Activated naive CD4-positive, alpha-beta T cell treated with anti-CD3 and anti-CD28 coated beads for 36 hours (primary cell): ENCODE data around the gene PDE3B. TPM values are rescaled to one million over a fixed set of nuclear protein-coding genes. Genes with fewer than 3 reads are reported as not detected.

Experiments
- CTCF ChIA-PET: fragments of 350-600 bp; sonication (Branson Sonifier 250); formaldehyde crosslinking; loops from one replicate; lab custom pipeline; 2021; ENCODE audit warnings: antibody characterized with exemption; lab: Charles Lee
- DNase-seq: peaks from one replicate; pipeline ENCODE4 v3.0.0-alpha.2; 2020
- H3K27ac Mint-ChIP-seq: one replicate; pipeline ENCODE4 v1.8.0; 2021; ENCODE audit warnings: mild to moderate bottlenecking, mixed read lengths
- H3K27me3 Mint-ChIP-seq: one replicate; pipeline ENCODE4 v1.8.0; 2021; ENCODE audit warnings: low read depth, mixed read lengths
- H3K36me3 Mint-ChIP-seq: one replicate; pipeline ENCODE4 v1.8.0; 2021; ENCODE audit warnings: low read depth, mixed read lengths
- H3K4me1 Mint-ChIP-seq: one replicate; pipeline ENCODE4 v1.8.0; 2021; ENCODE audit warnings: low read depth, mixed read lengths
- H3K4me3 Mint-ChIP-seq: one replicate; pipeline ENCODE4 v1.8.0; 2021; ENCODE audit warnings: mild to moderate bottlenecking, moderate library complexity, mixed read lengths
- H3K9me3 Mint-ChIP-seq: one replicate; pipeline ENCODE4 v1.8.0; 2021; ENCODE audit warnings: mixed read lengths
- intact Hi-C: fragments of 100-400 bp; cut with micrococcal nuclease; formaldehyde crosslinking; loops from one replicate; pipeline ENCODE4 v1.15.1; 2023
- total RNA-seq, 2 experiments: library from RNA; stranded (reverse); gene quantifications; one replicate each; pipeline ENCODE4 v1.2.3, GENCODE V29; 2021

Gene PDE3B
- total RNA-seq, 2 experiments from 2014 or later = 16.5 to 17.4 TPM

DNA sequence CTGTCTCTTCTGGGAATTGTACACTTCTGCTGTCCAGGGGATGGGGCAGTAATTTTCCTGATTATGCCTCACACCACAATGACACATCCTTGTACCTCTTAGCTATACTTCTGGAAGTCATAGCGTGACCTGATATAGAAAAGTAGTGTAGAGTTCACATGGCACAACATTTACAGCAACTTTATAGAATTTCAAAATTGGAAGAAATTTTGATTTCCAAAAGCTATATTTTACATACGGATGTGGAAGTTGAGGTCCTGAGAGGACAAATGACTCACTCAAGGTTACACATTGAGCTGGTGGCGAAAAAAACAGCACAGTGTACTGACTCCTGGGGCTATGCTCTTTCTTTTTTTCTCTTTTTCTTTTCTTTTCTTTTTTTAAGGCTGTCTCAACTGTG, 254.8 kb downstream of the PDE3B start:
- Mint-ChIP-seq H3K4me3 (no peak overlapping the region), H3K9me3 (no peaks in the 10 kb centered on the region), H3K36me3 (no peaks in the 10 kb centered on the region), H3K27me3 (no peaks in the 10 kb centered on the region), H3K4me1 (peaks cover 21% of the 10 kb centered on the region), H3K27ac (no peak overlapping the region)
- intact Hi-C loops = no loop called here
- CTCF ChIA-PET = interaction anchor here (0.6 to 1.6 kb wide), 3 partner anchors 9 to 335 kb away, joined by 3 to 10 read pairs (median 6); no protein-coding TSS in a partner anchor
- DNase-seq = no peak

DNA sequence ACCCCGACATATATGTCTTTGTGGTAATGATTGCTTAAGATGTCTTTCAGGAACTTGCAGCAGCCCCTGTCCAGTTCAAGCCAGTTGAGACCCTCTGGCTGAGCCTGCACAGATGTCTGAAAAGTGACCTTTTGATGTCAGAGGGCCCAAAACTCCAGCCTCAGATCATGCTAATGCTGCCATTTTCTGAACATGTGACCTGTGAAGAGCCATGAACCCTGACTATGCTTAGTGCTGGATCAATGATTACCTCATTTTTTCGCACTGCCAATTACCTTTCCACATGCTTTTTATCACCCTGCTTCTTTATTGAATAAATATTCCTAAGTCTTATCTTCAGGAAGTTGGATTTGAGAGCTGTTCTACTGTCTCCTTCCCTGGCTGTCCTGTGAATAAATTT, 255.3 kb downstream of the PDE3B start:
- Mint-ChIP-seq H3K36me3 (no peaks in the 10 kb centered on the region), H3K9me3 (no peaks in the 10 kb centered on the region), H3K4me1 (peaks cover 17% of the 10 kb centered on the region), H3K4me3 (no peak overlapping the region), H3K27me3 (no peaks in the 10 kb centered on the region), H3K27ac (no peak overlapping the region)
- CTCF ChIA-PET = interaction anchor here (0.6 to 1.6 kb wide), 2 partner anchors 8 to 258 kb away, joined by 6 to 10 read pairs; no protein-coding TSS in a partner anchor
- intact Hi-C loops = no loop called here
- no peak for DNase-seq

DNA sequence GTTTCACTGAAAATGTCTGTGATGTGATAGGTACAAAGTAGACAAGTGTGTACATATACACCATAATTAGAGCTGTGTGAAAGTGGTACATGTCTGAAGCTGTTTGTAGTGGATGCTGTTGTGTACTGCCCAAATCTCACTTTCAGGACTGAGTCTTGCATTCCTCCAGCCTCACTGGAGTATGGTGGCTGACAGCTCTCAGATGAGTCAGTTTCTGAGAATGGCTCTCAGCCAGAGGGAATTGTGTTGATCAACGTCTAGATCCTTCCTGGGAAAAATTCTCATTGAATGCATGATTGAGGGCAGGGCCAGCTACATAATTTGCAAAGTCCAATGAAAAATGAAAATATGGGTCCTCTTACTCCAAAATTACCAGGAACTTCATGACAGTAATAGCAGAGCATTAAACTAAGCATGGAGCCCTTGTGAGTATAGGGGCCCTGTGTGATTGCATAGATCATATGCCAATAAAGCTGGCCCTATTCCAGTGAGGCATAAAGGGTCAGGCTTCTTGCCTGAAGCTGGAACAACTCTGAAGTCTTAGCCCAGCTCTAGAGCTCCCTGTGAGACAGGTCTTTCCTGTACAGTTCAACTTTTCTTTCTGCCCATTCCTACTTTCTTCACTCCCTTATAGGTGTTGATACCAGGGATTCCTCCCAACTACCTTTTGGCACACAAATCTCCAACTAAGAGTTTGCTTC, 259.2 kb downstream of the PDE3B start:
- no peaks in the 10 kb centered on the region for H3K9me3 Mint-ChIP-seq
- H3K4me3 Mint-ChIP-seq = no peak overlapping the region
- intact Hi-C loops = loop anchor here (10.0 kb wide), 1 partner anchor 1128 kb away; no protein-coding TSS in a partner anchor
- H3K27me3 Mint-ChIP-seq = no peaks in the 10 kb centered on the region
- H3K4me1 Mint-ChIP-seq = peaks cover 28% of the 10 kb centered on the region
- H3K27ac Mint-ChIP-seq = no peak overlapping the region
- no peaks in the 10 kb centered on the region for H3K36me3 Mint-ChIP-seq
- CTCF ChIA-PET = interaction anchor here (0.5 to 8.3 kb wide), 5 partner anchors 10 to 371 kb away, joined by 5 to 115 read pairs (median 8); partner anchors contain the start of gene CYP2R1
- DNase-seq = no peak

DNA sequence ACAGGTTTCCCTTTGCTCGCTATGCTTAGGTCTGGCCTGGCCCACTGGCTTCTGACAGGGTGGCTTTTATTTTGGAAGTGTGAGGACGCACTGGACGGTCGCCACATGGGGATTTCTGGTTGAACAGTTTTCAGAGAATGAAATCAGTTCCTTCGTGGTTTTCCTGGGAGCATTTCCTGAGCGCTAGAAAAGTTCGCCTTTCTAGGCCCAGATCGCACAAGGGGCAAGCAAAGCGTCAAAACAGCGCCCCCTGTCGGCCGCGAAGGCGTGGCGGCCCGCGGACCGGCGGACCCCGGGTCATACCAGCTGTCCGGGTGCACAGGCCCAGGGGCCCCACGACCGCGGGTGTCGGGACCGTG, 261.1 kb downstream of the PDE3B start:
- H3K27ac Mint-ChIP-seq = peak overlapping the region; percentile 69
- no peaks in the 10 kb centered on the region for H3K27me3 Mint-ChIP-seq
- peaks cover 39% of the 10 kb centered on the region for H3K4me1 Mint-ChIP-seq
- intact Hi-C loops = loop anchor here (1.0 to 10.0 kb wide), 8 partner anchors 12 to 1130 kb away; partner anchors contain the start of genes COPB1, CYP2R1, PDE3B and PSMA1
- H3K4me3 Mint-ChIP-seq = peak overlapping the region; percentile 92
- H3K9me3 Mint-ChIP-seq = no peaks in the 10 kb centered on the region
- CTCF ChIA-PET = interaction anchor here (0.5 to 8.3 kb wide), 16 partner anchors 12 to 450 kb away, joined by 3 to 181 read pairs (median 4); partner anchors contain the start of gene CYP2R1
- no peaks in the 10 kb centered on the region for H3K36me3 Mint-ChIP-seq
- peak; percentile 88 for DNase-seq

DNA sequence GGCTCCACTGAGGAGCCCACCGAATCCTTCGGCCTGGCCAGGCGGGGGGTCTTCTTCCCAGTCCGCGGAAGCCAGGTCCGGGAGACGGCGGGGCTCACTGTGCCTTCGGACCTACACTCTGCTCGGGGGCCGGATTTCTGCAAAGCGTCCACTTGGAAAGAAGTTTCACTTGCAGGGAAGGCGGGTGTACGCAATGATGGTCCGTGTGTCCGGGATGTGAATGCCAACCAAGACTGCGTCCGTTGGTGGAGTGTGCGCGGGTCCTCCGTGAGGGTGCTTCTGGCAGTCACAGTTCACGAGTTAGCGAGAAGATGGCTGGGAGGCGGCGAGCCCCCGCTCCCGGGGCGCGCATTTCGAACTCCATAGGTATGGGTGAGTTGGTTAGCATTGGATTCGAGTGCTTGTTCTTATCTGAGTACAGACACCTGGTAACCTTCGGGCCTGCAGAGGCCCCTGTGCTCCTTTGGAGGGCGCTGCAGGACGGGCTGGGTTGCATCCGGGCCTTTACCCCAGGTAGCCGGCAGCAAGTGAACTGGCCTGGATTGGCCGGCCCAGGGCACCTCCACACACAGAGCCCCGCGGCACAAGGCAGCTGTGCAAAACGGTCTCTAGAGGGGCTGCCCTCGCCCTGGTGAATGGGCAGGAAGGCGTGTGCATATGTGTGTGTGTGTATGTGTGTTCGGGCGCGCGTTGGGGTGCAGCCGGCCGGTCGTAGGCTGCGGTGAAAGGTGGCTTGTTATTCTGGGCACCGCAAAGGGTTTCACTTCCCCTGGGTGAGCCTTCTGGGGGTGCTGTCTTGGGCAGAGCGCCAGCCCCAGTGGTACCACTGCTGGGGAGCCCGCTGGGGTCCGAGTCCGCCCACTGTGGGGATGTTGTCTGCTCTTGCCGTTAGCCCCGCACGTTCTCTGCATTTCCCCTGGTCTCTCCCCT, 261.8 kb downstream of the PDE3B start:
- no peaks in the 10 kb centered on the region for H3K36me3 Mint-ChIP-seq
- peaks cover 39% of the 10 kb centered on the region for H3K4me1 Mint-ChIP-seq
- H3K4me3 Mint-ChIP-seq = peak overlapping the region; percentile 92
- CTCF ChIA-PET = interaction anchor here (0.5 to 8.3 kb wide), 24 partner anchors 12 to 452 kb away, joined by 3 to 181 read pairs (median 4); partner anchors contain the start of genes CALCB, CYP2R1, PDE3B and PSMA1
- H3K27me3 Mint-ChIP-seq = no peaks in the 10 kb centered on the region
- peak overlapping the region; percentile 84 for H3K27ac Mint-ChIP-seq
- peak; percentile 91 for DNase-seq
- H3K9me3 Mint-ChIP-seq = no peaks in the 10 kb centered on the region
- intact Hi-C loops = loop anchor here (1.0 to 10.0 kb wide), 8 partner anchors 13 to 1131 kb away; partner anchors contain the start of genes COPB1, CYP2R1, PDE3B and PSMA1

DNA sequence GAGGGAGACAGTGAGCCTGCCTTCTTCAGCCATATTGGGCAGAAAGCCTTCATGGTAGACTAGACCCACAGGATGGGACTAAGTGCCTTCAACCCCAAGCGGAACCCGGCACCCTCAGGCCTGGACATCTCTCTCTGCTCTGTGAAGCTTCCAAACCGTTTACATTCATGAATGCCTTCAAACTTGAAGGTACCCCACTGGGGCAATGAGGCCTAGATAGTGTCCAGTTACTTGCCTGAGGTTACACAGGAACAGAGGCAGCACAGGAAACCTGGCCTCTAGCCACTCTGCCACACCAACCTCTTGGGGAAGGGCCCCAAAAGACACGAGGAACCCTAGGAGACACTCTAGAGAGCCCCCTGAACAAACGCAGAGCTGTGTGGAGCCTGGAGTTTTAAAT, 263.0 kb downstream of the PDE3B start:
- no peaks in the 10 kb centered on the region for H3K27me3 Mint-ChIP-seq
- H3K4me3 Mint-ChIP-seq = peak overlapping the region; percentile 41
- CTCF ChIA-PET = interaction anchor here (0.6 to 8.3 kb wide), 55 partner anchors 9 to 452 kb away, joined by 3 to 181 read pairs (median 9); partner anchors contain the start of genes CALCB, COPB1, CYP2R1 and PDE3B
- no peaks in the 10 kb centered on the region for H3K9me3 Mint-ChIP-seq
- H3K27ac Mint-ChIP-seq = no peak overlapping the region
- intact Hi-C loops = loop anchor here (5.0 to 10.0 kb wide), 2 partner anchors 949 to 1132 kb away; no protein-coding TSS in a partner anchor
- peaks cover 39% of the 10 kb centered on the region for H3K4me1 Mint-ChIP-seq
- no peaks in the 10 kb centered on the region for H3K36me3 Mint-ChIP-seq
- DNase-seq = peak; percentile 9

DNA sequence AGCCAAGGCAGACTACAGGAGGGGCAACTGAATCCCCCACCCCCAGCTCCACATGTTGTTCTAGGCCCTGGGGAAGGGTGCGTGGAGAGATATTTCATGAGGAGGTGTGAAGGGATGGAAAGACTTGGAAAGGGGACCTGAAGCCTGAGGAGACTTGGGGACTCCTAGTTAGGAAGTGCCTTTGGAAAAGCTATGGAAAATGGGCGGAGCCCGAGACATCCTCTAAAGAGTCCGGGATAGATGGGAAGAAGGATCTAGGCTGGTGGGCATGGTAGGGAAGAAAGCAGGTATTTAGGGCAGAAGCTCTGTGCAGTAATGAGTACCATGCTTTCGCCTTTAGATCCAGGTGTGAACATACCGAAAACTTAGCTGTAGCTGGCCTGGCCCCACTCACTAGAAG, 263.4 kb downstream of the PDE3B start:
- Mint-ChIP-seq H3K4me1 (peaks cover 39% of the 10 kb centered on the region), H3K27me3 (no peaks in the 10 kb centered on the region), H3K9me3 (no peaks in the 10 kb centered on the region), H3K4me3 (no peak overlapping the region), H3K27ac (no peak overlapping the region), H3K36me3 (no peaks in the 10 kb centered on the region)
- intact Hi-C loops = loop anchor here (1.0 to 10.0 kb wide), 5 partner anchors 117 to 1132 kb away; no protein-coding TSS in a partner anchor
- CTCF ChIA-PET = interaction anchor here (0.5 to 8.3 kb wide), 63 partner anchors 9 to 452 kb away, joined by 3 to 181 read pairs (median 9); partner anchors contain the start of genes CALCB, COPB1, CYP2R1 and PDE3B
- no peak for DNase-seq

DNA sequence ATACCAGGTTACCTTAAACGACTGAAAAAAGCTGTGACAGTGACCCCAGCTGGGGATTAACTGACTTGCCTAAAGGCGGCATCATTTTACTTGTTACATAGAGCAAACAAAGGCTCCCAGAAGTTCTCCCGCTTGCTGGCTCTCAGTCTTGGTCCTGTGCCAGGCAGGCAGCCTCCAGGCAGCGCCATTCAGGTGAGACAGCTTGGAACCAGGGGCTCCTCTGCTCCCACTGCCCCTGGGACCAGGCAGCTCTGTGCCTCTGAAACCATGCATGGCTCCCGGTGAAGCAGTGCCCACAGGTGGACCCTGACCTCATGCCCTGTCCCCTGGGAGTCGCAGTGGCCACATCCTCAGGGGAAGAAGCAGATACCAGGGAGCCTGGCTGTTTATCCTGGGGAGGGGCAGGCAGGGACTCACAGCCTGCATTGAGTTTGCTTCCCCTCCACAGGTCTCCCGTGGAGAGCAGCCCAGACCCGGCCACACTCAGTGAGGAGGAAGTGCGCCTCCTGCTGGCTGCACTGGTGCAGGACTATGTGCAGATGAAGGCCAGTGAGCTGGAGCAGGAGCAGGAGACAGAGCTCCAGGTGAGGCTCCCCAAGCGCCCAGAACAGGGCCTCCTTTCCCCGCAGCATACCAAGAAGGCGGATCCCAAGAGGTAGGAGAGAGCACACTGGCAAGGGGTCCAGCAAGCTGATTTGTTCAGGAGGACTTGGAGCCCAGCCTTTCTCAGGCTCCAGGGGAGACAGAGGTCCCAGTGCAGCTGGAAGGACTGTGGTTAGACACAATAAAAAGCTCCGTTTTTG, 264.0 kb downstream of the PDE3B start:
- DNase-seq = peak; percentile 94
- H3K36me3 Mint-ChIP-seq = no peaks in the 10 kb centered on the region
- no peak overlapping the region for H3K27ac Mint-ChIP-seq
- CTCF ChIA-PET = interaction anchor here (0.5 to 8.3 kb wide), 111 partner anchors 10 to 656 kb away, joined by 3 to 181 read pairs (median 4); partner anchors contain the start of genes CALCB, COPB1, CYP2R1 and PDE3B
- no peaks in the 10 kb centered on the region for H3K27me3 Mint-ChIP-seq
- H3K4me1 Mint-ChIP-seq = peaks cover 39% of the 10 kb centered on the region
- intact Hi-C loops = loop anchor here (1.0 to 10.0 kb wide), 9 partner anchors 67 to 1133 kb away; no protein-coding TSS in a partner anchor
- H3K9me3 Mint-ChIP-seq = no peaks in the 10 kb centered on the region
- no peak overlapping the region for H3K4me3 Mint-ChIP-seq

DNA sequence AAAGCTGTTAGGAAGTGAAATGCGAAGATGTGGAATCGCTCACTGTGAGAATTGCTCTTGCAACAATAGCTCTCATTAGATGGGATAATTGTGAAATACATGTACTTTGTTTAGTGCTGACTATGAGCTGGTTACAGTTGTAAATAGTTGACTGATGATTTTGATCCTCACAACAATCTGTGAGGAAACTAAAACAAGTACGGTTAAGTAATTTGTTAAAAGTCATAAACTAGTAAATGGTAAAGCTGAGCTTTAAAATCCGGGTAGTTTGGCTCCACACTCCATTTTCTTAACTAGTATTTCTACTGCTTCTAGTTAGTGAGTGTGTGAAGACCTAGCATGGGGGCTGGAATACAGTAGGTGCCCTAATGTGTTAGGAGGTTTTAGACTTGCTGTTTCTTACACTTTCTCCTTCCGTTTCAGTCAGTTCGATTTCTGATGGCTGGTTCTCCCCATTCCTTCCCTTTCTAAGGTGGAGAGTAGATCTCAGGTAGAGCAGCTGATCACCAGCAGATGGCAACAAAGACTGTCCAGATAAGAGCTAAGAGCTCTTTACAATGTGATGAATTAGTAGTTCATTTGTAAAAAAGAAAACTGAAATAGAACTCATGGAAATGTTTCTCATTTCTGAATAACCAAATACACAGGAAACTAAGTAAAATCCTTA, 264.7 kb downstream of the PDE3B start:
- H3K4me1 Mint-ChIP-seq = peaks cover 37% of the 10 kb centered on the region

DNA sequence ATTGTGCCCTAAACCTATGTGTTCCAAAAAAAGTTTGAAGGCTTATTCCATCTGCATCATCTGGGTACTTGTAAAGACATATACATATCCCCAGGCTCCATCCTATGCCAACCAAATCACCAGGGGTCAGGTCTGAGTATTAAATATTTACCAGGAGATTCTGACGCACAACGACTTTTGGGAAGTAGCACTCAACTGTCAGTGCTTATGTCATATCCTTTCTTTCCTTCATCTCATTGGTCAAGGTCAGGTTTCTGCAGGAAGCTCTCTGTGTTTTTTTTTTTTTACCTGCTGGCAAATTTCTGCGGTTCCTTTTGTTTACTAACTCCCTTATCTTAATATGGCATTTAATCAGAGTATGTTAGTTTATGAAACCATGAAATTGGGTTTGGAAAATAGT, 270.9 kb downstream of the PDE3B start:
- H3K4me3 Mint-ChIP-seq = no peak overlapping the region
- DNase-seq = no peak
- no peaks in the 10 kb centered on the region for H3K4me1 Mint-ChIP-seq
- H3K36me3 Mint-ChIP-seq = peaks cover 7% of the 10 kb centered on the region
- H3K27ac Mint-ChIP-seq = no peak overlapping the region
- H3K9me3 Mint-ChIP-seq = no peaks in the 10 kb centered on the region
- CTCF ChIA-PET = no interaction called here
- H3K27me3 Mint-ChIP-seq = no peaks in the 10 kb centered on the region
- intact Hi-C loops = no loop called here

More for the DNA sequence above, 264.7 kb downstream of the PDE3B start:
- Mint-ChIP-seq H3K4me3 (no peak overlapping the region), H3K27ac (no peak overlapping the region), H3K36me3 (no peaks in the 10 kb centered on the region), H3K27me3 (no peaks in the 10 kb centered on the region), H3K9me3 (no peaks in the 10 kb centered on the region)
- intact Hi-C loops = loop anchor here (1.0 to 10.0 kb wide), 6 partner anchors 66 to 1134 kb away; no protein-coding TSS in a partner anchor
- DNase-seq = peak; percentile 62
- CTCF ChIA-PET = interaction anchor here (0.6 to 8.3 kb wide), 103 partner anchors 10 to 656 kb away, joined by 3 to 181 read pairs (median 5); partner anchors contain the start of genes CALCB, COPB1, CYP2R1 and PDE3B
